Mucosa of rectum (tissue), 2 donors: ENCODE measurements around the gene LTBP2.

Source experiments
- H3K27ac ChIP-seq, 2 donors: one replicate each; pipeline ENCODE4 v1.7.0; 2013; ENCODE audit warnings: inconsistent platforms in 2 of 2, low read depth in 2 of 2, low read length in 2 of 2
- H3K27me3 ChIP-seq, 2 donors: one replicate each; pipeline ENCODE4 v1.7.0; 2013; ENCODE audit warnings: low read length in 2 of 2; ENCODE audit not compliant: control insufficient read depth in 2 of 2, insufficient read depth in 2 of 2
- H3K36me3 ChIP-seq, 2 donors: one replicate each; pipeline ENCODE4 v1.7.0; 2013; ENCODE audit warnings: low read length in 2 of 2; ENCODE audit not compliant: control insufficient read depth in 2 of 2, insufficient read depth in 2 of 2
- H3K4me1 ChIP-seq, 2 donors: one replicate each; pipeline ENCODE4 v1.7.0; 2013; ENCODE audit warnings: low read length in 2 of 2, mild to moderate bottlenecking in 1 of 2; ENCODE audit not compliant: control insufficient read depth in 2 of 2, insufficient read depth in 2 of 2
- H3K4me3 ChIP-seq, 2 donors: one replicate each; pipeline ENCODE4 v1.7.0; 2013; ENCODE audit warnings: low read length in 2 of 2
- H3K9ac ChIP-seq, 2 donors: one replicate each; pipeline ENCODE4 v1.7.0; 2013; ENCODE audit warnings: low read length in 2 of 2, low read depth in 1 of 2, mild to moderate bottlenecking in 1 of 2
- H3K9me3 ChIP-seq, 2 donors: one replicate each; pipeline ENCODE4 v1.7.0; 2013; ENCODE audit warnings: low read length in 2 of 2; ENCODE audit not compliant: control insufficient read depth in 2 of 2
- donor health status: healthy.
- donor health status: Normal muscosa, but diverticular disease.

Gene LTBP2

DNA sequence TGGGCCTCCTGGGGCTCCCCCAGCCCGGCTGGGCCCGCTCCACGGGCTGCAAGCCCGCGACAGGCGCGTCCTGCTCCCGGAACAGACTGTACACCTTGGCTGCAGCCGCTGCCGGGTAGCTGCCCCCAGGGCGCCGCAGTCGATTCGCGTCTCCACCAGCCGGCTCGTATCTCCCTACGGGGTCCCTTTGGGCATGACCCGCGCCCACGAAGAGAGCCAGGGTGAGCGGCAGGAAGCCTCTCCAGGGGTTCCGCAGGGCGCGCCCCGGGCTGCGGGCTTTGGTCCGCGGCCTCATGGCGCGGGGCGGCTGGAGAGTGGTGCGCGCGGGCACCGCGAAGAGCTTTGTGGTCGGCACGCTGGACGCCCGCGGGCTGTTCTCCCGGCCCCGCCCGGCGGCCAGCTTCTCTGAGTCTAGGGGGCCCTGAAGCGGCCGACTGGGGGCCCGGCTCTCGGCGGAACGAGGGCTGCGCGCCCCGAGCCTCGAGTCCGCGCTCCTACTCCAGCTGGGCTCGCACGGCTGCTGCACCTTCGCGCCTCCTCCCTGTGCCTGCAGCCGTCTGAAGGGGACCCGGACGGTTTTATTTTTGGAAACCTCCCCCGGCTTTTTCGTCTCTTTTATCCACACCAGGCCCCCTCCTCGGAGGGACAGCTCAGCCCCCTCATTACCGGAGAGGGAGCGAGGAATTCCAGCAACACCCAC lies at the start of gene LTBP2:
LTBP2 (minus strand) TSS at position 588 of the 700 bp plus-strand sequence; CDS start at position 295, 293 bp downstream.
- H3K4me3 ChIP-seq: peak within 1 kb of the TSS; percentile 65
- no peaks in the 10 kb centered on the region for H3K36me3 ChIP-seq
- H3K27me3 ChIP-seq: peaks cover 3 to 7% of the 10 kb centered on the region in 2 donors
- H3K4me1 ChIP-seq: peaks cover 5 to 6% of the 10 kb centered on the region in 2 donors
- H3K9ac ChIP-seq: peak within 1 kb of the TSS in 1 of 2 donors; percentile 63
- H3K9me3 ChIP-seq: no peaks in the 10 kb centered on the region
- H3K27ac ChIP-seq: no peak within 1 kb of the TSS

GRCh38 chr14:74660863-74661262 lies 48.8 kb upstream of the LTBP2 start:
- Histone ChIP-seq H3K4me3 (no peak overlapping the region), H3K4me1 (no peaks in the 10 kb centered on the region), H3K27me3 (no peaks in the 10 kb centered on the region), H3K9ac (no peak overlapping the region), H3K36me3 (peaks cover 34 to 42% of the 10 kb centered on the region in 2 donors), H3K27ac (no peak overlapping the region), H3K9me3 (no peaks in the 10 kb centered on the region)

DNA sequence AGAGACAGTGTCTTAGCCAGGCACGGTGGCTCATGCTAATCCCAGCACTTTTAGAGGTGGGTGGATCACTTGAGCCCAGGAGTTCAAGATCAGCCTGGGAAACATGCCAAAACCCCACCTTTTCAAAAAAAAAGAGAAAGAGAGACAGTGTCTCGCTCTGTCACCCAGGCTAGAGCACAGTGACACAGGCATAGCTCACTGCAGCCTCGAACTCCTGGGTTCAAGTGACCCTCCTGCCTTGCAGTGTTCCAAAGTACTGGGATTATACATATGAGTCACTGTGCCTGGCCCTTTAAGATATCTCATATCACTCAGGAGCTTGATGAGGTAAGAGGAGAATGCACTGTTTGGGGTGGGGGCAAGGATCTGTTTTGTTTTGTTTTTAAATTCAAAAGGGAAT lies 48.1 kb upstream of the LTBP2 start:
- Histone ChIP-seq H3K9me3 (no peaks in the 10 kb centered on the region), H3K9ac (no peak overlapping the region), H3K27ac (no peak overlapping the region), H3K4me1 (no peaks in the 10 kb centered on the region), H3K27me3 (no peaks in the 10 kb centered on the region), H3K36me3 (peaks cover 30 to 37% of the 10 kb centered on the region in 2 donors), H3K4me3 (no peak overlapping the region)

DNA sequence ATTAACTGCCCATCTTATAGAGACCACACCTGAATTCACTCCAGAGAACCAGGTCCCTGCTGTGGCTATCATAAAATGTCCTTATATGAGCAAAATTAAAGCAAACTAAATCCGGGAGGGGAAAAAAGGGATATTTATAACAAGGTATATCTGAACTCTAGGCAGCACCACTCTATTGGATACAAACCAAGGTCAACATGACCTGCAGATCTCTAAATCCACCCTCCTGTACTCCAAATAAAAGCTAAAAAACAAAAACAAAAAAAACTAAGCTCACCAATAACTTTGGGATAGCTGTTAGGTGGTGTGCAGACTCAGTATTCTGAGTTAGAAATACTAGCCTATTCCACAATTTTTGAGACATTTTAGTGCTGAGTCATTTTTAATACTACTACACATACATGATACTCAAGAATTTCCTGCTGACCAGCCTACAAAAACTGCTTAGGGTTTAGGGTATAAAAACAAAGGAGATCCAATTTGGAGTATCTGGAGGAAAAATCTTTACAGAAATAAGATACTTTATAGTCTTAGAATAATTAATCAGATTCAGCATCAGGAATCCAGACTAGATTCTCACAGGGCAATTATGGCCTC lies 46.6 kb upstream of the LTBP2 start:
- H3K9ac ChIP-seq: no peak overlapping the region
- no peaks in the 10 kb centered on the region for H3K9me3 ChIP-seq
- no peaks in the 10 kb centered on the region for H3K27me3 ChIP-seq
- no peak overlapping the region for H3K4me3 ChIP-seq
- H3K4me1 ChIP-seq: no peaks in the 10 kb centered on the region
- peaks cover 21 to 27% of the 10 kb centered on the region in 2 donors for H3K36me3 ChIP-seq
- H3K27ac ChIP-seq: no peak overlapping the region

GRCh38 chr14:74656964-74657363 lies 44.9 kb upstream of the LTBP2 start:
- Histone ChIP-seq H3K27ac (no peak overlapping the region), H3K36me3 (peaks cover 5 to 10% of the 10 kb centered on the region in 2 donors), H3K9me3 (no peaks in the 10 kb centered on the region), H3K9ac (no peak overlapping the region), H3K4me3 (no peak overlapping the region), H3K4me1 (no peaks in the 10 kb centered on the region), H3K27me3 (no peaks in the 10 kb centered on the region)

- H3K27ac ChIP-seq: no peak overlapping the region
- H3K36me3 ChIP-seq: peaks cover 3 to 4% of the 10 kb centered on the region in 2 donors
Observed at GRCh38 chr14:74655599-74656395, 43.8 kb upstream of the LTBP2 start.

GRCh38 chr14:74654931-74655330 lies 42.9 kb upstream of the LTBP2 start:
- no peak overlapping the region for H3K9ac ChIP-seq
- H3K4me1 ChIP-seq: no peaks in the 10 kb centered on the region
- no peaks in the 10 kb centered on the region for H3K9me3 ChIP-seq
- H3K27me3 ChIP-seq: no peaks in the 10 kb centered on the region
- H3K36me3 ChIP-seq: peaks cover 3 to 4% of the 10 kb centered on the region in 2 donors
- H3K4me3 ChIP-seq: no peak overlapping the region
- no peak overlapping the region for H3K27ac ChIP-seq

More at GRCh38 chr14:74655599-74656395, 43.8 kb upstream of the LTBP2 start:
- Histone ChIP-seq H3K27me3 (no peaks in the 10 kb centered on the region), H3K9ac (no peak overlapping the region), H3K4me1 (no peaks in the 10 kb centered on the region), H3K4me3 (no peak overlapping the region), H3K9me3 (no peaks in the 10 kb centered on the region)

- Histone ChIP-seq H3K9ac (no peak overlapping the region), H3K9me3 (no peaks in the 10 kb centered on the region), H3K36me3 (peaks cover 3 to 4% of the 10 kb centered on the region in 2 donors), H3K4me3 (no peak overlapping the region), H3K27ac (no peak overlapping the region), H3K4me1 (no peaks in the 10 kb centered on the region), H3K27me3 (no peaks in the 10 kb centered on the region)
Observed at GRCh38 chr14:74653386-74654138, 41.5 kb upstream of the LTBP2 start.

DNA sequence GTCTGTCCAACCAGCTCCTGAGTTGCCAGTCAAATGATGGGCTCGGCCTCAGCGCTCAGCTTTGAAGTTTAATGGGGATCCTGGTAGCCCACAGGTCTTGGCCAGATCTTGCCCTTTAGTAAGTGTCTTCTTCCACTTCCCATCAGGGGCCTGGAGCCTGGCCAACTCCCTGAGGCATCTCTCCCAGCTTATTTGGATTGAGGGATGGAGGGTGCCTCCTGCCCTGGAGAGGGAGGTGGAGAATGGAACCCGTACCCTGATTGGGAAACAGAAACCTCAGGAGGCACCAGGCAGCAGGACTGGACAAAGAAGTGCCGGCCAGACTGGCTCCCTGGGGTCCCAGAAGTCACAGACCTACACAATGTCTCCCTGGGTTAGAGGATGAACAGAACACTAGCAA lies 40.5 kb upstream of the LTBP2 start:
- no peak overlapping the region for H3K27ac ChIP-seq
- H3K27me3 ChIP-seq: no peaks in the 10 kb centered on the region
- H3K4me1 ChIP-seq: no peaks in the 10 kb centered on the region

More for the DNA sequence above, 40.5 kb upstream of the LTBP2 start:
- Histone ChIP-seq H3K9me3 (no peaks in the 10 kb centered on the region), H3K9ac (no peak overlapping the region), H3K36me3 (peaks cover 0 to 3% of the 10 kb centered on the region in 2 donors), H3K4me3 (no peak overlapping the region)
